ENCODE results near the gene MAN1C1.

MAN1C1 gene

GRCh38 chr1:25613091-25613490, 3.5 kb upstream of the MAN1C1 start:
- Histone ChIP-seq H2AFZ (ENCODE audit: low read depth, low read length) (no peak overlapping the region), H3K9ac (ENCODE audit: low read depth, low read length) (no peak overlapping the region), H3K4me3 (ENCODE audit: low read depth in 1 of 2, low read length in 2 of 2) (no peak overlapping the region), H3K4me1 (ENCODE audit: insufficient read depth, low read length) (peaks cover 19% of the 10 kb centered on the region), H3K27me3 (ENCODE audit: insufficient read depth, low read length, poor library complexity) (peaks cover 41% of the 10 kb centered on the region), H3K9me3 (ENCODE audit: insufficient read depth, low read length, severe bottlenecking) (no peaks in the 10 kb centered on the region), H3K36me3 (ENCODE audit: insufficient read depth, low read length) (no peaks in the 10 kb centered on the region), H3K27ac (ENCODE audit: low read length) (no peak overlapping the region), H3K4me2 (ENCODE audit: insufficient read depth, low read length) (no peak overlapping the region), H4K20me1 (ENCODE audit: insufficient read depth, low read length) (no peaks in the 10 kb centered on the region; the same call in none of the 2 replicates), H3K79me2 (ENCODE audit: insufficient read depth, low read length) (no peaks in the 10 kb centered on the region)
- TF ChIP-seq EZH2 (IDR thresholded peaks at IDR 0.05; ENCODE audit: borderline replicate concordance, low read depth, low read length, severe bottlenecking): no peak
- no peak for TF ChIP-seq CTCF (IDR thresholded peaks at IDR 0.05; ENCODE audit: borderline replicate concordance, extremely low read depth, low read length, poor library complexity, severe bottlenecking)
- ATAC-seq (ENCODE audit: insufficient read depth, low read depth): no peak
- DNase-seq: no peak

GRCh38 chr1:25614501-25615171, 2.0 kb upstream of the MAN1C1 start:
- TF ChIP-seq CTCF (IDR thresholded peaks at IDR 0.05; ENCODE audit: borderline replicate concordance, extremely low read depth, low read length, poor library complexity, severe bottlenecking) (no peak), EZH2 (IDR thresholded peaks at IDR 0.05; ENCODE audit: borderline replicate concordance, low read depth, low read length, severe bottlenecking) (no peak)
- no peak overlapping the region for H3K27ac ChIP-seq (ENCODE audit: low read length)
- H3K9ac ChIP-seq (ENCODE audit: low read depth, low read length): no peak overlapping the region
- peaks cover 12% of the 10 kb centered on the region for H4K20me1 ChIP-seq (ENCODE audit: insufficient read depth, low read length)
- no peak overlapping the region for H2AFZ ChIP-seq (ENCODE audit: low read depth, low read length)
- DNase-seq (no peak), ATAC-seq (ENCODE audit: insufficient read depth, low read depth) (no peak)
- H3K4me1 ChIP-seq (ENCODE audit: insufficient read depth, low read length): peaks cover 15% of the 10 kb centered on the region
- no peaks in the 10 kb centered on the region for H3K36me3 ChIP-seq (ENCODE audit: insufficient read depth, low read length)
- H3K79me2 ChIP-seq (ENCODE audit: insufficient read depth, low read length): no peaks in the 10 kb centered on the region
- no peaks in the 10 kb centered on the region for H3K9me3 ChIP-seq (ENCODE audit: insufficient read depth, low read length, severe bottlenecking)
- H3K27me3 ChIP-seq (ENCODE audit: insufficient read depth, low read length, poor library complexity): peaks cover 56% of the 10 kb centered on the region
- H3K4me3 ChIP-seq (ENCODE audit: low read depth in 1 of 2, low read length in 2 of 2): no peak overlapping the region
- no peak overlapping the region for H3K4me2 ChIP-seq (ENCODE audit: insufficient read depth, low read length)

- Histone ChIP-seq H3K27ac (ENCODE audit: low read length) (no peak overlapping the region), H3K4me1 (ENCODE audit: insufficient read depth, low read length) (peaks cover 15% of the 10 kb centered on the region), H3K9ac (ENCODE audit: low read depth, low read length) (no peak overlapping the region), H3K9me3 (ENCODE audit: insufficient read depth, low read length, severe bottlenecking) (no peaks in the 10 kb centered on the region), H3K79me2 (ENCODE audit: insufficient read depth, low read length) (no peaks in the 10 kb centered on the region), H3K4me2 (ENCODE audit: insufficient read depth, low read length) (no peak overlapping the region), H3K36me3 (ENCODE audit: insufficient read depth, low read length) (no peaks in the 10 kb centered on the region), H2AFZ (ENCODE audit: low read depth, low read length) (no peak overlapping the region), H3K27me3 (ENCODE audit: insufficient read depth, low read length, poor library complexity) (peaks cover 59% of the 10 kb centered on the region), H3K4me3 (ENCODE audit: low read depth in 1 of 2, low read length in 2 of 2) (no peak overlapping the region), H4K20me1 (ENCODE audit: insufficient read depth, low read length) (peaks cover 16% of the 10 kb centered on the region)
- ATAC-seq (ENCODE audit: insufficient read depth, low read depth): no peak
- TF ChIP-seq CTCF (IDR thresholded peaks at IDR 0.05; ENCODE audit: borderline replicate concordance, extremely low read depth, low read length, poor library complexity, severe bottlenecking): no peak
- TF ChIP-seq EZH2 (IDR thresholded peaks at IDR 0.05; ENCODE audit: borderline replicate concordance, low read depth, low read length, severe bottlenecking): no peak
- DNase-seq: no peak
These were observed 1.4 kb upstream of the MAN1C1 start for GRCh38 chr1:25615172-25615541.
